ENCODE results near the gene CDH4. TPM values are rescaled to one million over a fixed set of nuclear protein-coding genes. Genes with fewer than 3 reads are reported as not detected.

Gene CDH4
- total RNA-seq, 1 donor from 2014 or later, result 12.1 TPM

DNA sequence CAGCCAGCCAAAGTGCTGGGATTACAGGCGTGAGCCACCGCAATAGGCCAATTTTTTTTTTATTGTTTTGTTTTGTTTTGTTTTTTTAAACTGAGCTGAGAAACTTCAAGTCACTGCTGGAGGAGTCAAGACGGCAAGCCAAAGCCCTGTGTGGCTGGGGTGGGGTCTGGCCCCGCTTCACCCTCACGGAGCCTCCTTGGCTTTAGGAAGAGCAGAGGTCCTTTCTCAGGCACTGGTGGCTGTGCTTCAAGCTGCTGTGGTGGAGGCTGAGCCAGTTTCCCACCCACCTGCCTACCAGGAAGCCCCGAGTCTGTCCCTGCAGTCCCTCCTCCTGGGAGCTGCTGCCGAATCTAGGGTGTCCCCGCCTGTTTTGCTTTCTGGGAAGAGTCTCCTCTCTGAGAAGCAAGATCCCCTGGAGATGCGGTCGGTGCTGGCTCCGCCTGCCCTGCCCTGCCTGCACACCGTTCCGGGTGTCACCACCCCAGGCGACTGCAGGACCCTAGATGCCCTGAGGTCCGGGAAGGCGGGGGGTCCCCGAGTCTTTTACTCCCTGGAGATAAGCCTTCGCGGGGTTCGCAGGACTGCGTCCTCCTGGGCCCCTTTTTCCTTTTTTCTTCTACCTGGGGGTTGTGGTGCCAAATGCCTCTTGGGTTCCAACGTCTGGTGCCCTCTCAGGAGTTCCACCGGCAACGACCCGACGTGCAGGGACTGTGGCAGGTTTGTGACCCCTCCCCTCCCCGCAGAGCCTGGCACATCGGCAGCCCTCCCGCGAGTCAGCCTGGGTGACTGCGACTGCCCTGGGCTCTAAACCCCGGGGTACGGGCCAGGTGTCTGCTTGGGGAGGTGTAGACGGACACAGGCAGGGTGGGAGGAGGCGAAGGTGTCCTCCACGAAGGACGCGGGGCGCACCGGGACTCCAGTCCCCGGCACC is 712.9 kb downstream of the CDH4 start:
- peaks cover 5% of the 10 kb centered on the region for H3K27me3 ChIP-seq (ENCODE audit: control insufficient read depth, insufficient read depth, low read length)
- H3K36me3 ChIP-seq (ENCODE audit: control insufficient read depth, insufficient read depth, low read length), result no peaks in the 10 kb centered on the region
- TF ChIP-seq, protein P1, sequence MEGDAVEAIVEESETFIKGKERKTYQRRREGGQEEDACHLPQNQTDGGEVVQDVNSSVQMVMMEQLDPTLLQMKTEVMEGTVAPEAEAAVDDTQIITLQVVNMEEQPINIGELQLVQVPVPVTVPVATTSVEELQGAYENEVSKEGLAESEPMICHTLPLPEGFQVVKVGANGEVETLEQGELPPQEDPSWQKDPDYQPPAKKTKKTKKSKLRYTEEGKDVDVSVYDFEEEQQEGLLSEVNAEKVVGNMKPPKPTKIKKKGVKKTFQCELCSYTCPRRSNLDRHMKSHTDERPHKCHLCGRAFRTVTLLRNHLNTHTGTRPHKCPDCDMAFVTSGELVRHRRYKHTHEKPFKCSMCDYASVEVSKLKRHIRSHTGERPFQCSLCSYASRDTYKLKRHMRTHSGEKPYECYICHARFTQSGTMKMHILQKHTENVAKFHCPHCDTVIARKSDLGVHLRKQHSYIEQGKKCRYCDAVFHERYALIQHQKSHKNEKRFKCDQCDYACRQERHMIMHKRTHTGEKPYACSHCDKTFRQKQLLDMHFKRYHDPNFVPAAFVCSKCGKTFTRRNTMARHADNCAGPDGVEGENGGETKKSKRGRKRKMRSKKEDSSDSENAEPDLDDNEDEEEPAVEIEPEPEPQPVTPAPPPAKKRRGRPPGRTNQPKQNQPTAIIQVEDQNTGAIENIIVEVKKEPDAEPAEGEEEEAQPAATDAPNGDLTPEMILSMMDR (IDR thresholded peaks at IDR 0.05; ENCODE audit: insufficient read depth, low read length, severe bottlenecking), result no peak
- H3K4me3 ChIP-seq (ENCODE audit: low read depth, low read length), result no peak overlapping the region
- no peak for DNase-seq (ENCODE audit: low read depth)
- FAIRE-seq, result no peak

DNA sequence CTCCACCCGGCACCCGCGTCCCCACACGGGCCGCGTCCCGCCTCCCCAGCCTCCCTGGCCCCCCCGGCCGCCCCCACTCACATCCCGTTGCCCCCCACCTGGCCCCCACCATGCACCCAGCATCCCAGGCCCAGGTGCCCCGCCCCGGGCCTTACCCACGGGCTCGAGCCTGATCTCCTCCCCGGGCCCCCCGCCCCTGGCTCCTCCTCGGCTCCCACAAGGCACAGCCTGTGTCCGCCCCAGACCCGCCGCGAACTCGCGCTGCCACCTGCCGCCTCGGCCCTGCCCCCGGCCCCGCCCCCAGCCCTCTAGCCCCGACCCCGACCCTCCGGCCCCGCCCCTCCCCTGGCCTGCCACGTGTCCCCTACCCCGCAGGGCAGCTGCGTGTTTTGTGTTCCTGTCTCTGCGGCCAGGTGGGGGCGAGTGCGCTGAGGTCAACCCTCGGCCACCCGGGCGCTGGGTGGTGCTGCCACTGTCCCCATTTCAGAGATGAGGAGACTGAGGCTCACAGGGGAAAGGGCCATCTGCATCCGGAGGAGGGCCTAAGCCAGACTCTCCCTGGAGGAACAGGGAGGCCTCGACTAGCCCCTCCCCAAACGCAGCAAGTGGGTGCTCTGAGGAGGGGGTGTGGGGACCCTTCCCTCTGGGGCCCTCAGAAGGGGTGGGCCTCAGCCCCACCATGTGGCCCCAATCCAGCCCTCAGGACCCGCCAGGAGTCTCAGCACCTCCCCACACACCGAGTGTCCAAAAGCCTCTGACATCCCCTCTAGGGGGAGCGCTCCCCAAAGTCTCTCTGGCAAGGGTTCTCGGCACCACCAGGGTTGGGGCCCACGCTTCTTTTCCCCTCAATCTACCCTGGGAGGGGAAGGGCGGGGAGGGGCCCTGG is 713.8 kb downstream of the CDH4 start:
- peaks cover 5% of the 10 kb centered on the region for H3K27me3 ChIP-seq (ENCODE audit: control insufficient read depth, insufficient read depth, low read length)
- no peak for FAIRE-seq
- TF ChIP-seq, protein P1 (IDR thresholded peaks at IDR 0.05; ENCODE audit: insufficient read depth, low read length, severe bottlenecking), result no peak
- H3K36me3 ChIP-seq (ENCODE audit: control insufficient read depth, insufficient read depth, low read length), result no peaks in the 10 kb centered on the region
- H3K4me3 ChIP-seq (ENCODE audit: low read depth, low read length), result no peak overlapping the region
- no peak for DNase-seq (ENCODE audit: low read depth)

DNA sequence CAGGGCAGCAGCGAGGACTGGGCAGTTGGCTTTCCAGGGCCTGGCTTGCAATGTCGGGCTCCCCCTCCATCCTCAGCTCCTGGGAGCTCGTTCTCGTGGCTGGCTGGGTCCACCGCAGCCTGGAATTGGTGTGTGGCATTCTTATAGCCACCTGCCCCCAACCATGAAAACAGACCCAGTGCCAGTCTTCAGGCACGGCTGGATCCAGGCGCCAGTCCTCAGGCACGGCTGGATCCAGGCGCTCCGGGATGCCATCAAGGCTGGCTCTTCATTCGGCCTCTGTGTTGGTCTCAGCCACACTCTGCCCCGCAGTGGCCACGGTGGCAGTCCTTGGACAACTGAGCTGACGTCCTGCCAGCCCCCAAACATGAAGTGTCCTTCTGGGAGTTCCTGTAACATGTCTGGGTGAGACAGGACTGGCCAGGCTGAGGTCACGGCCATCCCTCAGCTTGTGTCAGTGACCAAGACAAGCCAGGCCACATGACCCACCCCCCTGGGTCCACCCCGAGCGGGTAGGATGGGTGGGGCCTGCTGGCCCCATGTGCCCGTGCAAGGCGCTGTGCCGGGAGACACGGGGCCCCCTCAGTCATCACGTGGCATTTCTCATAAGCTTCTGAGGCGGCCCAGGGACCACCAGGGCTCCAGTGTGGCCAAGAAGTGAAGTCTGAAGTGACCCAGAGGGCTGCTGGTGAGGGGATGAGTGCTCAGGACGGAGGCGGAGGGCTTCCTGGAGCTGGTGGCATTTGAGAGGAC is 714.6 kb downstream of the CDH4 start:
- TF ChIP-seq, protein P1 (IDR thresholded peaks at IDR 0.05; ENCODE audit: insufficient read depth, low read length, severe bottlenecking), result no peak
- FAIRE-seq (no peak), DNase-seq (ENCODE audit: low read depth) (no peak)
- H3K4me3 ChIP-seq (ENCODE audit: low read depth, low read length), result no peak overlapping the region
- H3K36me3 ChIP-seq (ENCODE audit: control insufficient read depth, insufficient read depth, low read length), result no peaks in the 10 kb centered on the region
- peaks cover 5% of the 10 kb centered on the region for H3K27me3 ChIP-seq (ENCODE audit: control insufficient read depth, insufficient read depth, low read length)

DNA sequence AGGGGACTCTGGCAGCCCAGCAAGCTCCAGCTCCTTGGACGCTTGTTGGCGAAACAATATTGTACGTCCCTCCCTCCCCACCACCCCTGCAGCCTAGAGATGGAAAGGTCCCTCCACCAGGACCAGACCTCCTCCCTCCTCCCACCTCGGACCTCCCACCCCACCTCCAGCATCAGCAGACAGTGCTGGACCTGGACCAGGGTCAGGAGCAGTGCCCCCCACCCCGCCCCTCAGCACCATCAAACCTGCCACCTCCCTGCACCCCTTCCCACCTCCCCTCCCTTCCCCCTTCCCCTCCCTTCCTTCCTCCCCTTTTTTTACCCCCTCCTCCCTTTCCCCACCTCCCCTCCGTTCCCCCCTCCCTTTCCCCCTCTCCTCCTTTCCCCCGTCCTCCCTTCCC is 715.2 kb downstream of the CDH4 start:
- no peak for DNase-seq (ENCODE audit: low read depth)
- H3K36me3 ChIP-seq (ENCODE audit: control insufficient read depth, insufficient read depth, low read length), result no peaks in the 10 kb centered on the region
- H3K27me3 ChIP-seq (ENCODE audit: control insufficient read depth, insufficient read depth, low read length), result peaks cover 5% of the 10 kb centered on the region
- TF ChIP-seq, protein P1 (IDR thresholded peaks at IDR 0.05; ENCODE audit: insufficient read depth, low read length, severe bottlenecking), result no peak
- no peak overlapping the region for H3K4me3 ChIP-seq (ENCODE audit: low read depth, low read length)
- FAIRE-seq, result no peak

DNA sequence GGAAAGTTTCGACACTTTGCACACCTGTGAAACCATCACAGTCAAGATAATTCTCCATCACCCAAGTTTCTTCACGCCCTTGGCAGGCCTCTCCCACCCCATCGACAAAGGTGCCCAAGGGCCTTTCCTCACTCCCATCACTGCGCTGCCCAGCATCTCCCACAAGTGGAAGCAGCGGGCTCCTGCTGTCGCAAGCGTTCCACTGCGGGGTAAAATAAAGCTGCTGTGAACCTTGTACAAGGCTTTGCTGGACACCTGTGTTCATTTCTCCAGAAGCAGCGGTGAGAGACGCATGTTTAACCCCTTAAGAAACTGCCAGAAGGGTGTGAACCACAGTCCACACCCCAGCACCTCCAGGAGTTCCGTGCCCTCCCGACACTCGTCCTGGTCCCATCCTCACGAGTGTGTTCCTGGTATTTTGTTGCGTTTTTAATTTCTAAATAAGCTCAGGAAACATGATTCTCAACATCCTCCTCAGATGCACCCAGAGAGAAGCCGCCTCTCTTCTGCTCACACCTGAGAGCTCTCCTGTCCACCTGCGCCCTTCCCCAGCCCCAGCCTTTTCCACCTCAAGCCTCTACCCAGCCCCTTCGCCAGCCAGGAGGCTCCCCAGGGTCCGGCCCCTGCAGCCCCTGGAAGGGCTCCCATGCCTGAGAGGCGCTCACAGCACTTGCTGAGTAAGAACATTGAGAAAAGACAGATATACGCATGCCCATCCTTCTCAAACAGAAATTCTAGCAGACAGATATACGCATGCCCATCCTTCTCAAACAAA is 716.2 kb downstream of the CDH4 start:
- DNase-seq (ENCODE audit: low read depth) (no peak), FAIRE-seq (no peak)

More for the DNA sequence above, 716.2 kb downstream of the CDH4 start:
- H3K27me3 ChIP-seq (ENCODE audit: control insufficient read depth, insufficient read depth, low read length), result peaks cover 5% of the 10 kb centered on the region
- peaks cover under 1% of the 10 kb centered on the region for H3K36me3 ChIP-seq (ENCODE audit: control insufficient read depth, insufficient read depth, low read length)
- no peak overlapping the region for H3K4me3 ChIP-seq (ENCODE audit: low read depth, low read length)
- TF ChIP-seq, protein P1 (IDR thresholded peaks at IDR 0.05; ENCODE audit: insufficient read depth, low read length, severe bottlenecking), result no peak
